Type B pancreatic cell (in vitro differentiated cells): ENCODE measurements around the gene ERC2. TPM values are rescaled to one million over a fixed set of nuclear protein-coding genes. Genes with fewer than 3 reads are reported as not detected.

Source experiments
- DNase-seq: peaks from one replicate; pipeline ENCODE4 v3.0.0; 2021; ENCODE audit warnings: mixed read lengths; ENCODE audit not compliant: unreplicated experiment; ENCODE audit errors: extremely low spot score
- H3K27ac Mint-ChIP-seq: 2 replicates; pipeline ENCODE4 v1.8.0; 2021; ENCODE audit warnings: mild to moderate bottlenecking, mixed read lengths
- H3K27me3 Mint-ChIP-seq: 2 replicates; pipeline ENCODE4 v1.8.0; 2021; ENCODE audit warnings: mixed read lengths
- H3K36me3 Mint-ChIP-seq: 2 replicates; pipeline ENCODE4 v1.8.0; 2021; ENCODE audit warnings: mixed read lengths
- H3K4me1 Mint-ChIP-seq: one replicate; pipeline ENCODE4 v1.8.0; 2021; ENCODE audit warnings: mixed read lengths; ENCODE audit not compliant: unreplicated experiment
- H3K4me3 Mint-ChIP-seq: 2 replicates; pipeline ENCODE4 v1.8.0; 2021; ENCODE audit warnings: mild to moderate bottlenecking, mixed read lengths
- H3K9me3 Mint-ChIP-seq: 2 replicates; pipeline ENCODE4 v1.8.0; 2021; ENCODE audit warnings: mixed read lengths
- CTCF ChIP-seq: fragments of 200-600 bp; sonication (generic); conservative IDR thresholded peaks from 2 replicates; pipeline ENCODE4 v1.5.0; 2021; ENCODE audit warnings: antibody characterized with exemption, mild to moderate bottlenecking
- total RNA-seq: library from RNA; stranded (reverse); gene quantifications from 2 replicates; pipeline ENCODE4 v1.2.1, GENCODE V29; 2021; ENCODE audit warnings: low replicate concordance

Gene ERC2
- total RNA-seq, 1 donor from 2014 or later, result 6.1 TPM

- H3K36me3 Mint-ChIP-seq, result no peaks in the 10 kb centered on the region
- no peak overlapping the region for H3K27ac Mint-ChIP-seq
- no peak for DNase-seq
- H3K9me3 Mint-ChIP-seq, result no peaks in the 10 kb centered on the region
- no peaks in the 10 kb centered on the region for H3K27me3 Mint-ChIP-seq
- no peak overlapping the region for H3K4me3 Mint-ChIP-seq
- peaks cover 6% of the 10 kb centered on the region for H3K4me1 Mint-ChIP-seq
- peak; percentile 74 for TF ChIP-seq CTCF
Measured at GRCh38 chr3:56303487-56303886, 164.8 kb downstream of the ERC2 start.

- Mint-ChIP-seq H3K4me3 (no peak overlapping the region), H3K36me3 (no peaks in the 10 kb centered on the region), H3K9me3 (no peaks in the 10 kb centered on the region), H3K4me1 (peaks cover 6% of the 10 kb centered on the region), H3K27ac (no peak overlapping the region), H3K27me3 (no peaks in the 10 kb centered on the region)
- DNase-seq, result no peak
- peak; percentile 59 for TF ChIP-seq CTCF
Measured at GRCh38 chr3:56302417-56302816, 165.8 kb downstream of the ERC2 start.

GRCh38 chr3:56297281-56297840, 170.9 kb downstream of the ERC2 start:
- no peaks in the 10 kb centered on the region for H3K27me3 Mint-ChIP-seq
- no peaks in the 10 kb centered on the region for H3K36me3 Mint-ChIP-seq
- no peak overlapping the region for H3K4me3 Mint-ChIP-seq
- no peaks in the 10 kb centered on the region for H3K9me3 Mint-ChIP-seq
- no peak for DNase-seq
- H3K4me1 Mint-ChIP-seq, result no peaks in the 10 kb centered on the region
- no peak overlapping the region for H3K27ac Mint-ChIP-seq
- TF ChIP-seq CTCF, result no peak

GRCh38 chr3:56296361-56296760, 171.9 kb downstream of the ERC2 start:
- H3K27ac Mint-ChIP-seq, result no peak overlapping the region

GRCh38 chr3:56295161-56295560, 173.1 kb downstream of the ERC2 start:
- no peaks in the 10 kb centered on the region for H3K36me3 Mint-ChIP-seq
- DNase-seq, result no peak
- no peaks in the 10 kb centered on the region for H3K9me3 Mint-ChIP-seq
- H3K27me3 Mint-ChIP-seq, result no peaks in the 10 kb centered on the region
- H3K27ac Mint-ChIP-seq, result no peak overlapping the region
- H3K4me1 Mint-ChIP-seq, result no peaks in the 10 kb centered on the region
- H3K4me3 Mint-ChIP-seq, result no peak overlapping the region
- TF ChIP-seq CTCF, result no peak

More at GRCh38 chr3:56296361-56296760, 171.9 kb downstream of the ERC2 start:
- H3K9me3 Mint-ChIP-seq, result no peaks in the 10 kb centered on the region
- no peak for TF ChIP-seq CTCF
- no peaks in the 10 kb centered on the region for H3K36me3 Mint-ChIP-seq
- H3K4me3 Mint-ChIP-seq, result no peak overlapping the region
- no peaks in the 10 kb centered on the region for H3K4me1 Mint-ChIP-seq
- no peaks in the 10 kb centered on the region for H3K27me3 Mint-ChIP-seq
- DNase-seq, result no peak

- peaks cover 4% of the 10 kb centered on the region for H3K9me3 Mint-ChIP-seq
Measured at GRCh38 chr3:56294286-56294685, 174.0 kb downstream of the ERC2 start.

More at GRCh38 chr3:56294286-56294685, 174.0 kb downstream of the ERC2 start:
- no peak overlapping the region for H3K4me3 Mint-ChIP-seq
- H3K27ac Mint-ChIP-seq, result no peak overlapping the region
- no peak for TF ChIP-seq CTCF
- H3K27me3 Mint-ChIP-seq, result no peaks in the 10 kb centered on the region
- no peaks in the 10 kb centered on the region for H3K36me3 Mint-ChIP-seq
- no peak for DNase-seq
- no peaks in the 10 kb centered on the region for H3K4me1 Mint-ChIP-seq
